Suprapubic skin (tissue), 4 donors: ENCODE measurements around the gene EIPR1. TPM values are rescaled to one million over a fixed set of nuclear protein-coding genes. Genes with fewer than 3 reads are reported as not detected.

Experiments
- DNase-seq, 2 donors: peaks; one replicate each; pipeline ENCODE4 v3.0.0-alpha.2; 2019; ENCODE audit warnings: low spot score in 2 of 2
- H3K27ac ChIP-seq: fragments of 200-600 bp; sonication (generic); one replicate; pipeline ENCODE4 v1.5.1; 2019
- H3K27me3 ChIP-seq: fragments of 200-600 bp; sonication (generic); one replicate; pipeline ENCODE4 v1.5.1; 2019
- H3K36me3 ChIP-seq: fragments of 200-600 bp; sonication (generic); one replicate; pipeline ENCODE4 v1.5.1; 2019
- H3K4me1 ChIP-seq: fragments of 200-600 bp; sonication (generic); one replicate; pipeline ENCODE4 v1.5.1; 2019
- H3K4me3 ChIP-seq: fragments of 200-600 bp; sonication (generic); one replicate; pipeline ENCODE4 v1.5.1; 2019; ENCODE audit warnings: mild to moderate bottlenecking
- H3K9me3 ChIP-seq: fragments of 200-600 bp; sonication (generic); one replicate; pipeline ENCODE4 v1.5.1; 2019
- CTCF ChIP-seq, 2 donors: fragments of 200-600 bp in 1 of 2; fragments of 450-650 bp in 1 of 2; sonication (generic) in 1 of 2; IDR thresholded peaks; one replicate each; pipeline ENCODE4 v1.5.1; 2016 to 2019; ENCODE audit warnings: antibody characterized with exemption in 2 of 2, mild to moderate bottlenecking in 1 of 2, moderate library complexity in 1 of 2
- EP300 ChIP-seq: sonication (generic); formaldehyde crosslinking; IDR thresholded peaks from one replicate; pipeline ENCODE4 v1.6.1; 2017; ENCODE audit warnings: antibody characterized with exemption
- POLR2A ChIP-seq, 2 donors: fragments of 450-650 bp; IDR thresholded peaks; one replicate each; pipeline ENCODE4 v1.6.1; 2017; ENCODE audit warnings: antibody characterized with exemption in 2 of 2, mild to moderate bottlenecking in 2 of 2, moderate library complexity in 2 of 2
- POLR2AphosphoS5 ChIP-seq, 3 donors: sonication (generic); formaldehyde crosslinking; IDR thresholded peaks; one replicate each; pipeline ENCODE4 v1.6.1; 2017; ENCODE audit warnings: antibody characterized with exemption in 3 of 3
- WGBS: methylation state at CpG from one replicate; pipeline ENCODE4 v1.1.5; 2018; 5-methylcytosine and 5-hydroxymethylcytosine counted together
- total RNA-seq, 4 donors: library from RNA; depleted of rRNA; stranded (reverse); fragments of >200 nt; gene quantifications; one replicate each; pipeline ENCODE4 v1.1.0, GENCODE V29; 2016

The EIPR1 gene
- total RNA-seq, 4 donors from 2014 or later, result 29.0 to 37.5 (median 30.7) TPM

DNA sequence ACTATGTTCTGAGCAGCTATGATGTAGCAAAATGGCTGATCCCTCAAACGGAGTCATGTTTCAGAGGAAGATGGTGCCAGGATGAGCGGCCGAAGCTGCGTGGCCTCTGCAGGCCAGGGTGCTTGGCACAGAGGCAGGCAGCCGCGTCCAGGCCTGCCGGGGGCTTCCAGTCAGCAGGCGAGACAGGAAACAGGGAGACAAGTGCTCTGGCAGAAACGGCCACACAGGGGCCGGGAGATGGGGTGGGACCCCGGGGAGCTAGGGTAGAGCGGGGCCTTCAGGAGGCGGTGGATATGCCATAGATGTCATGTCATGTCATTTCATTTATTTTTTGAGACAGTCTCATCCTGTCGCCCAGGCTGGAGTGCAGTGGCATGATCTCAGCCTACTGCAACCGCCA is 50.7 kb downstream of the EIPR1 start:
- Histone ChIP-seq H3K9me3 (no peaks in the 10 kb centered on the region), H3K4me1 (no peaks in the 10 kb centered on the region), H3K36me3 (peaks cover 15% of the 10 kb centered on the region), H3K27ac (no peak overlapping the region), H3K27me3 (no peaks in the 10 kb centered on the region), H3K4me3 (no peak overlapping the region)
- WGBS, result 87% methylated on average over 15 of the region's 15 CpGs
- TF ChIP-seq CTCF (IDR thresholded peaks at IDR 0.05) (no peak), EP300 (no peak), POLR2A (IDR thresholded peaks at IDR 0.05) (no peak), POLR2AphosphoS5 (IDR thresholded peaks at IDR 0.05) (no peak)
- DNase-seq, result peak in 1 of 2 donors; percentile 24

- Histone ChIP-seq H3K9me3 (no peaks in the 10 kb centered on the region), H3K27ac (no peak overlapping the region), H3K4me1 (no peaks in the 10 kb centered on the region), H3K4me3 (no peak overlapping the region), H3K36me3 (peaks cover 15% of the 10 kb centered on the region), H3K27me3 (no peaks in the 10 kb centered on the region)
- WGBS, result 82% methylated on average over 7 of the region's 7 CpGs
- TF ChIP-seq CTCF (IDR thresholded peaks at IDR 0.05) (no peak), EP300 (no peak), POLR2AphosphoS5 (IDR thresholded peaks at IDR 0.05) (no peak), POLR2A (IDR thresholded peaks at IDR 0.05) (no peak)
- DNase-seq, result no peak
These were observed 51.5 kb downstream of the EIPR1 start for GRCh38 chr2:3326182-3326537.

DNA sequence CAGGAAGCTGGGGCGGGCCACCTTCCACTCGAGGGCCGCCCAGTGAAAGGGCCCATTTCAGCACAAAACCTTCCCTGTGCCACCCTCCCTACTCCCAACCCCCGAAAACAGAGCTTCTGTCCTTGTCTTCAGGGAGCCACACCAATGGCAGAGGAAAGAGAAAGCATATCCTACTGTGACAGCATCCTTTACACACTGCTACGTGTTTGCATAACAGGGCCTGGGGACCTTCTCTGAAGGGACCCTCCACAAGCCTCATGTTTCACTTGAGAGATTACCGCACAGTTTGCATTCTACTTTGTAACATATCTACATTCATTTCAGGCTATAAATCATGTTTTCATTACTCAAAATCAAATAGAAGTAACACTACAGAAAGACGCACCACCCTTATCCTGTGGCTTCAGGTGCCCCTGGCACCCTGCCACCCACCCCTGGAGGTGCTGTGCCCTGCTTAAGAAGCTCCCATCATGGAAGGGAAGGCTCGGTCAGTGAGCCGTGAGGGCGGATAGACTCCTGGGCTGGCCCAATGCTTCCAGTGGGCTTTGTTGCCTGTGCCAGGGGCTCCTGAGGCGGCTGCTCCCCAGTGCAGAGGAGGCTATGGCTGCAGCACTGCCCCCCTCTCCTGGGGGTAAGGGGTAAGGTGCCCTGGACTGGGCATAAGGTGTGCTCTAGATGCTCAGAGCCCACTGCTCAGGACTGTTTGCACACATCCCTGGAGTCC is 52.0 kb downstream of the EIPR1 start:
- peak in 1 of 2 donors; percentile 69 for DNase-seq
- Histone ChIP-seq H3K27me3 (no peaks in the 10 kb centered on the region), H3K27ac (no peak overlapping the region), H3K36me3 (peaks cover 10% of the 10 kb centered on the region), H3K4me3 (no peak overlapping the region), H3K4me1 (no peaks in the 10 kb centered on the region), H3K9me3 (no peaks in the 10 kb centered on the region)
- 74% methylated on average over 7 of the region's 11 CpGs for WGBS
- TF ChIP-seq CTCF (IDR thresholded peaks at IDR 0.05) (no peak), POLR2A (IDR thresholded peaks at IDR 0.05) (no peak)

DNA sequence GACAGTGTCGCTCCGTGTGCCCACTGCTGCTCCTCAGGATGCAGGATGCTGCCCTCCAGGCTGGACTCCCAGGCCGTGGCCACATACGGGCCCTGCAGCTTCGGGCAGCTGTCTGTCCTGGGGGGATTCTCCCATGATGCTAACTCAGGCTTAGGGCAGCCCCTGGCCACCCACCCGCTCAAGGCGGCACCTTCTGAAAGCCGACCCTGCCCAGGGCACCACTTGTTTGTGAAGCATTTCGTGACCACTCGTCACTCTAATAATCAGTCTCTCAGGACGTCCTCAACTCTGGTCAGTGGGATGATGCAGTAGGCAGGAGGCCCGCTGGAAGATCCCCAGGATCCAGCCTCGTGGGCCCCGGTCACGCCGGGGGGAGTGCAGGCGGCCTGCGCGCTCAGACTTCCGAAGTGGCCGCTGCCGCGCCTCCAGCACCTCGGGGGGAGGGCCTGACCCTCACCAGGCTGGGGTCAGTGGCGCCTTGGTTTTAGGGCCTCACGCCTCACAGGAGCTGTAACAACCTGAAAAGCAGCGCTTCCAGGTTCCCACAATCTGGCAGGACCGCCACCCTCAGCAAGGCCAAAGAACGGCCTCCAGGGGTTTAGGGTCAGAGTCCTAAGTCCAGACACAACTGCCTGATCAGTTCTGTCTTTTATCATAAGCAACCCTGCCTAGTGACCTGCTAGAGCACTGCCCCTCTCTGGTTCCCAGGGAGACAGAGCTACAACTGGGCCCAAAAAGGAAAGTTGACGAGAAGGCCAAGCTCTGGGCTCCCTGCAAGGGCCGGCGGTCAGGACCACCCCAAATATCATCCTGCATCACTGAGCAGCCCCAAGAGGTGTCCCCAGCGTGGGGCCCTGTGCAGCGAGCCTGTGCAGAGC is 53.0 kb downstream of the EIPR1 start:
- no peaks in the 10 kb centered on the region for H3K9me3 ChIP-seq
- TF ChIP-seq EP300, result no peak
- no peak for TF ChIP-seq POLR2AphosphoS5 (IDR thresholded peaks at IDR 0.05)
- TF ChIP-seq POLR2A (IDR thresholded peaks at IDR 0.05), result no peak
- TF ChIP-seq CTCF (IDR thresholded peaks at IDR 0.05), result no peak
- 100% methylated on average over 1 of the region's 34 CpGs for WGBS

GRCh38 chr2:3324036-3324386 is 53.6 kb downstream of the EIPR1 start:
- Histone ChIP-seq H3K36me3 (peaks cover 7% of the 10 kb centered on the region), H3K27ac (no peak overlapping the region), H3K4me1 (no peaks in the 10 kb centered on the region), H3K4me3 (no peak overlapping the region), H3K9me3 (no peaks in the 10 kb centered on the region), H3K27me3 (no peaks in the 10 kb centered on the region)
- WGBS, result 88% methylated on average over 5 of the region's 11 CpGs
- DNase-seq, result no peak
- TF ChIP-seq EP300 (no peak), POLR2AphosphoS5 (IDR thresholded peaks at IDR 0.05) (no peak), POLR2A (IDR thresholded peaks at IDR 0.05) (no peak), CTCF (IDR thresholded peaks at IDR 0.05) (no peak)

More for the DNA sequence above, 53.0 kb downstream of the EIPR1 start:
- Histone ChIP-seq H3K27ac (no peak overlapping the region), H3K27me3 (no peaks in the 10 kb centered on the region), H3K4me1 (no peaks in the 10 kb centered on the region), H3K36me3 (peaks cover 7% of the 10 kb centered on the region), H3K4me3 (no peak overlapping the region)
- DNase-seq, result peak in 1 of 2 donors; percentile 67
